Activated CD4-positive, CD25-positive, alpha-beta regulatory T cell treated with anti-CD3 and anti-CD28 coated beads, Interleukin-2, amount 50 U/mL, for 24 hours (primary cell): Measurements from ENCODE around the gene EIF3J.

Experiments used
- ATAC-seq, 2 donors: fragments of 150-1000 bp; cut with Tn5 transposase; one replicate each; pipeline ENCODE4 v1.10.0; 2021; ENCODE audit warnings: mild to moderate bottlenecking in 1 of 2, moderate library complexity in 1 of 2

Gene EIF3J

DNA sequence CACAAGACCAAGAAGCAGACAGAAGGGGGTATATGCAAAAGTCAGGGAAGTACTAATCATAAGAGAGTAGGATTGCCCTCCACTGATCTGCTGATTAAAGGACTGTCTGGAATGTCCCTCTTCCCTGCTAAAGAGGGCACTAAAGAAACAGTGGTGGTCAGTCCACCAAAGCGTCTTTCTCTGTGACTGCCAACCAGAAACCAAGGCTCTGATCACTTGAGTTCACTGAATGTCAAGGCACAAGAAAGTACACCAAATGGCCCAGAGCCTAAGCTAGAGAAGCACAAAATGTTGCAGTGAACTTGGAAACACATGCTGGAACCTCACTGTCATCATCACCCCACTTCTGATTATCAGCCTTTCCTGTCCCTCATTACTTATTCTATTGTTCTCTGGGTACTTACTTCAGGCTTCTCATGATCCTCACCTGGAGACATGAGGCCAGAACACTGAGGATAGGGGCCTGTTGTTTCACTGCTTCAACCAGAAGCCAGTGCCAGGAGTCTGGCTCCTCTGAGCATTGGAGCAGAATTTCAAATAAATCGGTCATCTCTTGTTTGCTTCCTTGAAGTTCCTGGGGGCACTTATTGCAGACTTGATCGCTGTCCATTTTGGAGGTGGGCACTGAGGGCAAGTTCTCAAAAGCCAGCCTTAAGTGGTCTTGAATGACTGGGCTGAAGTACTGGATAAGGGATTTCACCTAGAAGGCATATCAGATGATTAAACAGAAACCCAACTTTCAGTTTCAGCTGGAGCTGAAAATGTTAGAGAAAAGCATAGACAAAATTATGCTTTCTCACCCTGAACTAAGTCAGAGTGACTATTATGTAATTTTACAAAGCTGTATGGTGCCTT is 58.9 kb downstream of the EIF3J start:
- peak; percentile 78 to 80 for ATAC-seq

GRCh38 chr15:44596511-44597010 is 59.6 kb downstream of the EIF3J start:
- peak; percentile 47 to 55 for ATAC-seq

- ATAC-seq, result no peak
Observed at GRCh38 chr15:44598066-44598465, 61.1 kb downstream of the EIF3J start.

DNA sequence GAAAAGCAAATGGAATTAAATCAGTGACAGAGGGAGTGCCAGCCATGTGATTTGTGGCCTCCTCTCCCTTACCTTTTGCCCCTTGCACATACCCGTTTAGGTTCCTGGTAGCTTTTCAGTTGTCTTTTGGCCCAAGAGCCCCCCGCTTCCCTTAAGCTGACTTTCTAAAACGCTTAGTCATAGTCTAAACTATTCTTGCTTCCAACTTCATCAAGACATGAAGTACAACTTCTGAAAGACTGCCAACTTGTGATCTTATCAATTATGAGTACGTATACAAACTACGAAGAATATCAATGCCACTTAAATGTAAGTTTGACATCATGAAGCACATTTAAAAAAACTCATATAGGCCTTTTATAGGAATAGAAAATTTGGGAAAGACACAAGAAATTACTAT is 61.9 kb downstream of the EIF3J start:
- ATAC-seq, result no peak

DNA sequence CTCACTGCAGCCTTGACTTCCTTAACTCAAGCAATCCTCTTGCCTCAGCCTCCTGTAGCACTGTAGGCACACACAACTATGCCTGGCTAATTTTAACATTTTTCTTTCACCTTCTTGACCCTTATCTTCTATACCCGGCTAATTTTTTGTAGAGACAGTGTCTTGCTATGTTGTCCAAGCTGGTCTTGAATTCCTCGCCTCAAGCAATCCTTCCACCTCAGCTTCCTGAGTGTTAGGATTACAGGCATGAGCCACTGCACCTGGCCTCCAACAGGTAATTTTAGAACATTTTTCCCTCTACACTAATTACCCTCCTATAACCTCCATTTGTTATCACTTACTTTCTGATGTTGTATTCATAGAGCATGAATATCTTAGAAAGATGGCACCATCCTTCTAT is 66.2 kb downstream of the EIF3J start:
- no peak for ATAC-seq

GRCh38 chr15:44606740-44607139 is 69.8 kb downstream of the EIF3J start:
- ATAC-seq, result no peak
